KOPT-K1 (cell line): Measurements from ENCODE around the gene RCC1.
"Not testable (repeated sequence)": the region's sequence is repeated elsewhere in the genome, so short reads cannot be mapped to it uniquely, and the experiment has no call there.

ENCODE experiments used
- H3K27ac ChIP-seq: fragments of 200-600 bp; sonication (generic); 2 replicates; pipeline ENCODE4 v1.5.1; 2016; ENCODE audit warnings: antibody characterized with exemption, mild to moderate bottlenecking, low read depth, low read length; ENCODE audit not compliant: poor library complexity, severe bottlenecking
- H3K36me3 ChIP-seq: fragments of 200-600 bp; sonication (generic); 2 replicates; pipeline ENCODE4 v1.5.1; 2017; ENCODE audit warnings: antibody characterized with exemption, mild to moderate bottlenecking, low read length, moderate library complexity; ENCODE audit not compliant: insufficient read depth
- H3K9me3 ChIP-seq: fragments of 200-600 bp; sonication (generic); 2 replicates; pipeline ENCODE4 v1.5.1; 2017; ENCODE audit warnings: antibody characterized with exemption, low read length, mild to moderate bottlenecking; ENCODE audit not compliant: insufficient read depth, poor library complexity, severe bottlenecking

The RCC1 gene

GRCh38 chr1:28552758-28553663, 47.2 kb downstream of the RCC1 start, which contains the start of gene TRNAU1AP:
TRNAU1AP (plus strand) TSS chr1:28553085; CDS start chr1:28553111, 26 bp downstream.
- Histone ChIP-seq H3K36me3 (peaks cover 25% of the 10 kb centered on the region), H3K9me3 (no peaks in the 10 kb centered on the region), H3K27ac (peak within 1 kb of the TSS; percentile 78)

- no peaks in the 10 kb centered on the region for H3K9me3 ChIP-seq
- peaks cover 80% of the 10 kb centered on the region for H3K36me3 ChIP-seq
- no peak overlapping the region for H3K27ac ChIP-seq
These were observed 55.0 kb downstream of the RCC1 start for GRCh38 chr1:28560886-28561285.

DNA sequence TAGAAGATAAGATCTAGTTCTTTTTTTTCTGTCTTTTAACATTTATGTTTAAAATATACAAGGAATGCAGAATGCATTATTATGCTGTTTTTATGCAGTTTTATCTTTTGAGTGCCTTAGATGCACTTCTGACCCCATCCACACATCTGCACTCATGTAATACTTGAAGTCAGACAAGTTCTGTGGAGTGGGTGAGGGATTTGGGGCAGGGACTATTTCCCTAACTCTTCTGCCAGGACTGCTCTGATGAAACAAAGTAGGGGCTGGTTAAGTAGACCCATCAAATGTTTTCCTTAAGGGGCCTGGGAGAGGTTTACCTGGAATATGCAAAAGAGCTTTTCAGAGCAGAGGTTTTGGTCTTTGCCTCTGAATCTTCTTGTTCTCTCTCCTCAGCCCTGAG, 58.5 kb downstream of the RCC1 start:
- peaks cover 91% of the 10 kb centered on the region for H3K36me3 ChIP-seq
- H3K9me3 ChIP-seq, result no peaks in the 10 kb centered on the region
- no peak overlapping the region for H3K27ac ChIP-seq

GRCh38 chr1:28565040-28565439, 59.2 kb downstream of the RCC1 start:
- peaks cover 87% of the 10 kb centered on the region for H3K36me3 ChIP-seq

DNA sequence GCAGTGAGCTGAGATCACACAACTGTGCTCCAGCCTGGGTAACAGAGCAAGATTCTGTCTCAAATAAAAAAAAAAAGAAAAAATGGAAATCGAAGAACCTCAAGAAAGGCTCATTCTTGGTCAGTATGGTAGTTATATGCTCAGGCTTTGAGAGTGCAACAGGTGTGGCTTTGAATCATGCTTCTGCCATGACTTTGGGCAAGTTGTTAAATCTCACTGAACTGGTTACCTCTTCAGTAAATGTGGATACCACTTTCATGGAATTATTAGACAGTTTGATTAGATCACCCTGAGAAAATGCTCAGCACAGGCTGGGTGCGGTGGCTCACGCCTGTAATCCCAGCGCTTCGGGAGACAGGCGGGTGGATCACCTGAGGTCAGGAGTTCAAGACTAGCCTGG, 59.9 kb downstream of the RCC1 start:
- H3K9me3 ChIP-seq, result no peaks in the 10 kb centered on the region
- H3K27ac ChIP-seq, result no peak overlapping the region
- H3K36me3 ChIP-seq, result peaks cover 87% of the 10 kb centered on the region

More at GRCh38 chr1:28565040-28565439, 59.2 kb downstream of the RCC1 start:
- Histone ChIP-seq H3K27ac (no peak overlapping the region), H3K9me3 (no peaks in the 10 kb centered on the region)

GRCh38 chr1:28566931-28567330, 61.1 kb downstream of the RCC1 start:
- no peaks in the 10 kb centered on the region for H3K9me3 ChIP-seq
- peaks cover 87% of the 10 kb centered on the region for H3K36me3 ChIP-seq
- no peak overlapping the region for H3K27ac ChIP-seq

GRCh38 chr1:28571911-28572310, 66.1 kb downstream of the RCC1 start:
- Histone ChIP-seq H3K9me3 (no peaks in the 10 kb centered on the region), H3K36me3 (peaks cover 84% of the 10 kb centered on the region)

GRCh38 chr1:28572891-28573290, 67.0 kb downstream of the RCC1 start:
- H3K36me3 ChIP-seq, result peaks cover 84% of the 10 kb centered on the region
- not testable (repeated sequence) for H3K9me3 ChIP-seq, H3K27ac ChIP-seq

More at GRCh38 chr1:28571911-28572310, 66.1 kb downstream of the RCC1 start:
- no peak overlapping the region for H3K27ac ChIP-seq

- Histone ChIP-seq H3K27ac (no peak overlapping the region), H3K9me3 (no peaks in the 10 kb centered on the region), H3K36me3 (peaks cover 84% of the 10 kb centered on the region)
These were observed 67.7 kb downstream of the RCC1 start for GRCh38 chr1:28573564-28573963.

DNA sequence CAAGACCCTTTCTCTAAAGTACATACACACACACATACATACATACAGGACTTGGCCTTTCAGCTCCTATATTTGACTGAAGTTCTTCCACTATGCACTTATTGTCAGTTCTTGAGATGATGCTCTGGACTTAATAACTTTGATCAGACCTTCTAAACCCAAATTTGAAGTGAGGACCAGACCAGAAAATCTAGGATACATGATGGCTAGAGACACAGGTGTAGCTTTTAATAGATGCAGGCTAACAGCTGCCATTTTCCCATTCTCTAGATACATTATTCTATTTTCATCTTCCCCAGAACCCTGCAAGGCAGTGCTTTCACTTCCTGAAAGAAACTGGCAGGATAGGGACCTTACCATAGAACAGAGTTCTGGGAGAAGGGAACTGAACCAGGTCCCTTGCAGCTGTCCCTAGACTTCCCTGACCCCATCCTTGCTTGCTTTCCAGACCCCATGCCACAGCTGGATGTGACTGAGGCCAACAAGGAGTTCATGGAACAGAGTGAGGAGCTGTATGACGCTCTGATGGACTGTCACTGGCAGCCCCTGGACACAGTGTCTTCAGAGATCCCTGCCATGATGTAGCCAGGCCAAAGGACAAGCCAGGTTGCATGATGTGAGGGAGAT, 71.3 kb downstream of the RCC1 start:
- Histone ChIP-seq H3K27ac (no peak overlapping the region), H3K36me3 (peaks cover 78% of the 10 kb centered on the region)

GRCh38 chr1:28577738-28578536, 72.1 kb downstream of the RCC1 start:
- H3K36me3 ChIP-seq, result peaks cover 70% of the 10 kb centered on the region
- H3K9me3 ChIP-seq, result no peaks in the 10 kb centered on the region
- H3K27ac ChIP-seq, result no peak overlapping the region

More for the DNA sequence above, 71.3 kb downstream of the RCC1 start:
- no peaks in the 10 kb centered on the region for H3K9me3 ChIP-seq

DNA sequence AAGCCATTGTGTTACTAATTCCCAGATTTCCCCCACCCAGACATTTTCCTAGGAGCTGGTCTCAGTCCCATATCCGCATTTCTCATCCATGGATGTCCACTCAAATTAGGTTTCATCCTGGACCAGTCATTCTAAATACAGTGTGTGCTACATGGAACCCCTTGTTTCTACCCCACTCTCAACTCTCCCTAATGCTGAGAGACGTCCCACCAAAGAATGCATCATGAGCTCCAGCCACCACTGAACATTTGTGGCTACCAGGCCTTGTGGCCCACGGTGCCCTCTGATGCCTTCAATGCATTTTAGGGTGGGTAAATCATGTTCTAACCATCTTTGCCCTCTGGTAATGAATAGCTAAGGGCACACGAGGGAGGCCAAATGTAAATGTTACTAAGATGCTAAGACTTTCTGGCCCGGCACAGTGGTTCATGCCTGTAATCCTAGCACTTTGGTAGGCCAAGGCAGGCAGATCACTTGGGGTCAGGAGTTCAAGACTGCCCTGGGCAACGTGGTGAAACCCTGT, 72.9 kb downstream of the RCC1 start:
- Histone ChIP-seq H3K36me3 (peaks cover 62% of the 10 kb centered on the region), H3K27ac (no peak overlapping the region)

DNA sequence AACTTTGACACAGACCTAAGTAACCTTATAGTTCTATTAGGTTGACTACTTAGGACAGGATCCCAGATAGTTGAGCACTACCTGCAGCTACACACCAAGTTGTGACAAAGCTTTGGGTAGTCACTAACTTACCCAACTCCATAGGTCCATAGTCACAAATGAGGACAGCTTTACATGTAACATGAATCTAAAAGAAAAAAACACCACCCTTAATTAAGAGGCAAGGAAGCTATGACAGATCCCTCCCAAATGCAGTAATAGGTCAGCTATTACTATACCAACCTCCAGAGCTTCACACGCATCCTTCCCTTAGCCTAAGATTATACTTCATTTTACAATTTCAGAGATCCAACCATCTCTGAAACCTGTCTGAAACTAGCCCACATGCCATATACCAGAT, 73.6 kb downstream of the RCC1 start:
- Histone ChIP-seq H3K36me3 (peaks cover 55% of the 10 kb centered on the region), H3K9me3 (no peaks in the 10 kb centered on the region), H3K27ac (peak overlapping the region; percentile 80)

More for the DNA sequence above, 72.9 kb downstream of the RCC1 start:
- H3K9me3 ChIP-seq, result no peaks in the 10 kb centered on the region

DNA sequence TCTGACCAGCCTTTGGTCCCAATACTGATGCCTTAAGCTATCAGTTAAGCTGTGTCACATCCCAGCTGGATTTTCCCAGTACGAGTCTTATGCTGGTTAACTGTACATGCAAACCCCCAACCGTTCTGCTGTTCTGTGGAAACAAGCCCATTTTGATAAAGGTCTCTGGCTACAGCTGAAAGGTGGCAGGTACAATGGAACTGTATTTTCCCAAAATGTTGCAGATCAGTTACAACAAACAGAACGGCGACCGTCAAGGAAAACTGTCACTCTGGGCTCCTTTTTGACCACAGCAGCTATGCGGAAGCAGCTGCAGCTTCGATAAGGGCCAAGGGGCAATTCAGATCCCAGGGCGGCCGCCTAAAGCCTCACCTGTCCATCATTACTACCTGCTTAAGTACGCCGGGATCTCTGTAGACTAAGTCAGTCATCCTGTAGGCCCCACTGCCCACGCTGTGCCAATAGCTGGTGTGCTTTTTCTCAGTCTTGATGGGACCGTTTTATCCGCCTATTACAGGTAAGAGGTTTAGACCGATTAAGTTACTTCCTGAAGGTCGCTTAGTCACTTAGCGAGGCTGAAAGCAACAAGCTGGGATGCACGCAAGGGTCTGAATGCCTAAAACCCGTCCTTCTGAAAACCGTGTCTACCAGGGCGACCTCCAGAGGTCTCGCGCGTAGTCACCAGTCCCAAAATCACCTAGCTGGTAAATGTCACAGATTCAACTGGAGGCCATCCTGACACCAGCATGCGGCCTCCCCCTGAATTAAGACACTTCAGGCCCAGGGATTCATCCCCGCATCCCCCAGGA, 75.1 kb downstream of the RCC1 start:
- H3K36me3 ChIP-seq, result peaks cover 46% of the 10 kb centered on the region
- no peaks in the 10 kb centered on the region for H3K9me3 ChIP-seq
- peak overlapping the region; percentile 80 for H3K27ac ChIP-seq
